HepG2 (cell line): ENCODE data around the gene CDC14B. TPM values are rescaled to one million over a fixed set of nuclear protein-coding genes. Genes with fewer than 3 reads are reported as not detected.

Source experiments
- BCL6 ChIP-seq: IDR thresholded peaks from 2 replicates; pipeline ENCODE4 v1.6.1; 2016; ENCODE audit warnings: missing genetic modification reagents, missing compliant biosample characterization
- CBX1 ChIP-seq: IDR thresholded peaks from one replicate; pipeline ENCODE4 v1.6.1; 2016; ENCODE audit warnings: antibody characterized with exemption, low read depth
- EZH2 ChIP-seq: conservative IDR thresholded peaks from 2 replicates; pipeline ENCODE4 v1.6.1; 2012; ENCODE audit warnings: mild to moderate bottlenecking, low read depth, low read length, moderate library complexity
- GABPB1 ChIP-seq: IDR thresholded peaks from 2 replicates; pipeline ENCODE4 v1.6.1; 2016; ENCODE audit warnings: mild to moderate bottlenecking, missing genetic modification reagents, moderate library complexity, missing compliant biosample characterization
- GATAD2A ChIP-seq: IDR thresholded peaks from 2 replicates; pipeline ENCODE4 v1.6.1; 2016
- KAT7 ChIP-seq: IDR thresholded peaks from 2 replicates; pipeline ENCODE4 v1.6.1; 2018; ENCODE audit warnings: borderline replicate concordance, missing compliant biosample characterization
- KAT8 ChIP-seq: IDR thresholded peaks from 2 replicates; pipeline ENCODE4 v1.6.1; 2016; ENCODE audit warnings: missing genetic modification reagents, missing compliant biosample characterization
- NR2F1 ChIP-seq, 2 experiments: fragments of 450-650 bp in 1 of 2; formaldehyde crosslinking in 1 of 2; IDR thresholded peaks; 2 replicates each; pipeline versions ENCODE4 v1.5.0 to v1.6.1; 2016 to 2020; ENCODE audit warnings: mild to moderate bottlenecking in 1 of 2, missing compliant biosample characterization in 1 of 2, missing genetic modification reagents in 1 of 2, moderate library complexity in 1 of 2
- PHF21A ChIP-seq: sonication (generic); formaldehyde crosslinking; IDR thresholded peaks from 2 replicates; pipeline ENCODE4 v1.5.0; 2020; ENCODE audit warnings: mild to moderate bottlenecking, missing genetic modification reagents
- SP140L ChIP-seq: sonication (generic); formaldehyde crosslinking; IDR thresholded peaks from 2 replicates; pipeline ENCODE4 v1.4.0; 2020; ENCODE audit warnings: missing genetic modification reagents, borderline replicate concordance
- TBX2 ChIP-seq: sonication (generic); formaldehyde crosslinking; IDR thresholded peaks from 2 replicates; pipeline ENCODE4 v1.5.0; 2020; ENCODE audit warnings: missing genetic modification reagents, mild to moderate bottlenecking, borderline replicate concordance
- TCF7 ChIP-seq: sonication (generic); IDR thresholded peaks from 2 replicates; pipeline ENCODE4 v1.6.1; 2016; ENCODE audit warnings: antibody characterized with exemption, low read depth
- ZNF138 ChIP-seq: sonication (generic); formaldehyde crosslinking; IDR thresholded peaks from 2 replicates; pipeline ENCODE4 v1.5.0; 2020; ENCODE audit warnings: mild to moderate bottlenecking, low read depth, missing genetic modification reagents
- ZNF251 ChIP-seq: sonication (generic); formaldehyde crosslinking; IDR thresholded peaks from 2 replicates; pipeline ENCODE4 v1.9.0; 2021; ENCODE audit warnings: mild to moderate bottlenecking, missing genetic modification reagents
- ZNF30 ChIP-seq: sonication (generic); formaldehyde crosslinking; IDR thresholded peaks from 2 replicates; pipeline ENCODE4 v1.5.0; 2020; ENCODE audit warnings: mild to moderate bottlenecking, missing genetic modification reagents
- ZNF598 ChIP-seq: sonication (generic); formaldehyde crosslinking; IDR thresholded peaks from 2 replicates; pipeline ENCODE4 v1.5.1; 2020; ENCODE audit warnings: mild to moderate bottlenecking, missing genetic modification reagents, borderline replicate concordance
- ZNF816 ChIP-seq: sonication (generic); formaldehyde crosslinking; IDR thresholded peaks from 2 replicates; pipeline ENCODE4 v1.8.0; 2022; ENCODE audit warnings: missing genetic modification reagents, mild to moderate bottlenecking, borderline replicate concordance
- polyA plus RNA-seq, 8 experiments: library from polyadenylated mRNA; depleted of rRNA in 3 of 8; stranded (reverse) in 7 of 8; unstranded in 1 of 8; fragments of >200 nt; fragmentation: Illumina TruSeq in 4 of 8; extraction: Trizol in 4 of 8; gene quantifications; 2 replicates each; pipeline versions ENCODE4 v1.2.1 to v1.2.3, GENCODE V29; 2011 to 2016; ENCODE audit warnings: low read depth in 4 of 8, missing spikeins in 1 of 8, mixed read lengths in 1 of 8; ENCODE audit not compliant: insufficient read depth in 1 of 8
- total RNA-seq, 5 experiments: library from RNA; depleted of rRNA; stranded (reverse); fragments of >200 nt; fragmentation: Illumina TruSeq; extraction: Trizol; gene quantifications; 2 replicates each; pipeline ENCODE4 v1.2.3, GENCODE V29; 2016; ENCODE audit warnings: low read depth in 1 of 5
- TF ChIP-seq, protein P1 (sequence below): sonication (generic); formaldehyde crosslinking; IDR thresholded peaks from 2 replicates; pipeline ENCODE4 v1.5.1; 2020; ENCODE audit warnings: missing genetic modification reagents, mild to moderate bottlenecking, borderline replicate concordance
- TF ChIP-seq, protein P2 (sequence below): sonication (generic); formaldehyde crosslinking; IDR thresholded peaks from 2 replicates; pipeline ENCODE4; 2020; ENCODE audit warnings: missing genetic modification reagents, mild to moderate bottlenecking, borderline replicate concordance

The CDC14B gene
- total and polyA plus RNA-seq, 2 of the 13 experiments (the other 11 are each of a cell fraction or from before 2014, with no cell fraction given) = 25.8 to 33.3 TPM

DNA sequence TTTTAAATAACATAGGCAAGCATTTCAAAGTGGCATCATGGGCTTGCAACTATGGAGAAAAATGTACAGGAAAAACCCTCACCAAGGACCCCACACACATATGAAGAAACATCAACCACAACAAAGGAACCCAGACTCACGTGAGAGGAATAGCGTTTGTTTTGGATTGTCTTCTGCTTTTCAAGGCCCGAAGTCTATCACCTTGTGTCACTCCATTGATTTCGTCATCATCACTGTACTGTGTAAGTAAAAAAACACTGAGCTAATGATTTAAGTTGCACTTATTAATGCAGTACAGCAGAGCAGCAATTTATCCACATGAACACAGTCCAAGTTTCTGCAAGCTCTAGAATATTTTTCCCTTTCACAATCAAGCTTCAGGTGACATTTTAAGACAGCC lies 97.3 kb downstream of the CDC14B start (continued):
- no peak for TF ChIP-seq ZNF816
- no peak for TF ChIP-seq ZNF598 (CRISPR knock-in tag)
- TF ChIP-seq, protein P1, sequence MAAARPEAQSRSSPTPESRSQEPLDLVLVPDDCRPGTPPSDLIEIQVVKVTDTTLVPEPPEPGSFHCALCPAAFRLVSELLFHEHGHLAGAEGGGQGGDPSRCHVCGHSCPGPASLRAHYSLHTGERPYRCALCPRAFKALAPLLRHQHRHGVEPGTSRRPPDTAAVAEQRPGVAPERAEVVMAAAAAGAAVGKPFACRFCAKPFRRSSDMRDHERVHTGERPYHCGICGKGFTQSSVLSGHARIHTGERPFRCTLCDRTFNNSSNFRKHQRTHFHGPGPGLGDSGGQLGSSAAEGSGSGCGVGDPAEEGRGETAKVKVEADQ (CRISPR knock-in tag) = no peak
- no peak for TF ChIP-seq SP140L (CRISPR knock-in tag)
- no peak for TF ChIP-seq CBX1
- peak; percentile 63 for TF ChIP-seq TCF7
- TF ChIP-seq ZNF138 (CRISPR knock-in tag) = no peak
- TF ChIP-seq GABPB1 = no peak
- TF ChIP-seq EZH2 = no peak
- TF ChIP-seq TBX2 (CRISPR knock-in tag) = peak; percentile 57
- TF ChIP-seq KAT7 (CRISPR knock-in tag) = no peak
- no peak for TF ChIP-seq ZNF30 (CRISPR knock-in tag)
- TF ChIP-seq KAT8 (CRISPR knock-in tag) = no peak
- TF ChIP-seq, protein P2, sequence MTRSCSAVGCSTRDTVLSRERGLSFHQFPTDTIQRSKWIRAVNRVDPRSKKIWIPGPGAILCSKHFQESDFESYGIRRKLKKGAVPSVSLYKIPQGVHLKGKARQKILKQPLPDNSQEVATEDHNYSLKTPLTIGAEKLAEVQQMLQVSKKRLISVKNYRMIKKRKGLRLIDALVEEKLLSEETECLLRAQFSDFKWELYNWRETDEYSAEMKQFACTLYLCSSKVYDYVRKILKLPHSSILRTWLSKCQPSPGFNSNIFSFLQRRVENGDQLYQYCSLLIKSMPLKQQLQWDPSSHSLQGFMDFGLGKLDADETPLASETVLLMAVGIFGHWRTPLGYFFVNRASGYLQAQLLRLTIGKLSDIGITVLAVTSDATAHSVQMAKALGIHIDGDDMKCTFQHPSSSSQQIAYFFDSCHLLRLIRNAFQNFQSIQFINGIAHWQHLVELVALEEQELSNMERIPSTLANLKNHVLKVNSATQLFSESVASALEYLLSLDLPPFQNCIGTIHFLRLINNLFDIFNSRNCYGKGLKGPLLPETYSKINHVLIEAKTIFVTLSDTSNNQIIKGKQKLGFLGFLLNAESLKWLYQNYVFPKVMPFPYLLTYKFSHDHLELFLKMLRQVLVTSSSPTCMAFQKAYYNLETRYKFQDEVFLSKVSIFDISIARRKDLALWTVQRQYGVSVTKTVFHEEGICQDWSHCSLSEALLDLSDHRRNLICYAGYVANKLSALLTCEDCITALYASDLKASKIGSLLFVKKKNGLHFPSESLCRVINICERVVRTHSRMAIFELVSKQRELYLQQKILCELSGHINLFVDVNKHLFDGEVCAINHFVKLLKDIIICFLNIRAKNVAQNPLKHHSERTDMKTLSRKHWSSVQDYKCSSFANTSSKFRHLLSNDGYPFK = no peak
- no peak for TF ChIP-seq ZNF251 (CRISPR knock-in tag)
- TF ChIP-seq GATAD2A (CRISPR knock-in tag) = peak; percentile 56; the same call in 1 of the 2 replicates
- TF ChIP-seq PHF21A (CRISPR knock-in tag) = no peak
- 0 out of 2 replicates have a peak, but pooled peaks have one; percentile 12 for TF ChIP-seq BCL6 (CRISPR knock-in tag)
- TF ChIP-seq NR2F1 (CRISPR knock-in tag; IDR thresholded peaks at IDR 0.05) = no peak
- TF ChIP-seq, all 625 proteins: peak for 17
